ENCODE measurements around the gene BEND6. TPM values are rescaled to one million over a fixed set of nuclear protein-coding genes. Genes with fewer than 3 reads are reported as not detected.

BEND6 gene
- total and polyA plus RNA-seq, 2 of the 13 experiments (the other 11 are each of a cell fraction or from before 2014, with no cell fraction given): 0.20 to 0.21 TPM

DNA sequence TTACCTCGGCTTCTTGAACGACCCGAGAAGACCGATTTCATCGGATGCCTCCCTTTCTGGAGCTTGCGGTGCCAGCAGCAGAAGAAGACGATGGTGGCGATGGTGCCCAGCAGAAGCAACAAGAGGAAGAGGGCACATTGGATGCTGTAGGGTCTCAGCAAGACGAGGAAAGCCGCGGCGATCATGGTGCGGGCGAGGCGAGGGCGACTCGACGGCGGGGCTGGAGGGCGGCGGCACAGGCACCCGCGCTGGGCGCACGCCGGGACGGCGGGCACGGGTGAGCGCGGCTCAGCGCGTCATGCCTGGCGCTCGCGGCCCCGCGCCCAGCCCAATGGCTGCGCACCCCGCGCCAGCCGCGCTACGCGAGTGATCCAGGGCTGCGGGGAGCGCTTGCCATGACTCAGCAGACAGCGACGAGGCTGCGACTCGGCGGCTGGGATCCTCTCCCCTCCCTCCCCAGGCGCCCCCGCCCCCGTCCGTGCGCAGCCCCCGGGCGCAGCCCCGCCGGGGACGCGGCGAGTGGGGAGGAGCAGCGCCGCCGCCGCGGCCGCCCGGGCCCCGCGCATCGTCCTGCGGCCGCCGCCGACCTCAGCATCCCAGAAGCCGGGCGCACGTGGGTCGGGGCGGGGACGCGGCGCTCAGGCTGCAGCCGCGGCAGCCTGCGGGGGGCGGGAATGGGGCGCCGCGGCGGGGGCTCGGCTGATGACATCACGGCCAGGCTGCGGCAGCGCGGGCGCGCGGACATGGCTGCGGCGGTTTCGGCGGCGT, at the start of gene BEND6 (continued):
- TF ChIP-seq, protein P1, sequence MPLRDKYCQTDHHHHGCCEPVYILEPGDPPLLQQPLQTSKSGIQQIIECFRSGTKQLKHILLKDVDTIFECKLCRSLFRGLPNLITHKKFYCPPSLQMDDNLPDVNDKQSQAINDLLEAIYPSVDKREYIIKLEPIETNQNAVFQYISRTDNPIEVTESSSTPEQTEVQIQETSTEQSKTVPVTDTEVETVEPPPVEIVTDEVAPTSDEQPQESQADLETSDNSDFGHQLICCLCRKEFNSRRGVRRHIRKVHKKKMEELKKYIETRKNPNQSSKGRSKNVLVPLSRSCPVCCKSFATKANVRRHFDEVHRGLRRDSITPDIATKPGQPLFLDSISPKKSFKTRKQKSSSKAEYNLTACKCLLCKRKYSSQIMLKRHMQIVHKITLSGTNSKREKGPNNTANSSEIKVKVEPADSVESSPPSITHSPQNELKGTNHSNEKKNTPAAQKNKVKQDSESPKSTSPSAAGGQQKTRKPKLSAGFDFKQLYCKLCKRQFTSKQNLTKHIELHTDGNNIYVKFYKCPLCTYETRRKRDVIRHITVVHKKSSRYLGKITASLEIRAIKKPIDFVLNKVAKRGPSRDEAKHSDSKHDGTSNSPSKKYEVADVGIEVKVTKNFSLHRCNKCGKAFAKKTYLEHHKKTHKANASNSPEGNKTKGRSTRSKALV (CRISPR knock-in tag; IDR thresholded peaks at IDR 0.05): no peak
- TF ChIP-seq ZNF713 (CRISPR knock-in tag; IDR thresholded peaks at IDR 0.05) (no peak), ZNF839 (CRISPR knock-in tag; IDR thresholded peaks at IDR 0.05; ENCODE audit: borderline replicate concordance) (no peak), SPEN (CRISPR knock-in tag; IDR thresholded peaks at IDR 0.05; ENCODE audit: low read depth) (peak; percentile 6; the same call in 1 of the 2 replicates), ZFX (CRISPR knock-in tag; IDR thresholded peaks at IDR 0.05; ENCODE audit: low read depth) (no peak), KDM5B (CRISPR knock-in tag; IDR thresholded peaks at IDR 0.05; ENCODE audit: borderline replicate concordance) (0 out of 2 replicates have a peak, but pooled peaks have one; percentile 5), SNAPC2 (CRISPR knock-in tag; IDR thresholded peaks at IDR 0.05) (no peak), ZNF772 (CRISPR knock-in tag; IDR thresholded peaks at IDR 0.05) (no peak), ZNF777 (CRISPR knock-in tag; IDR thresholded peaks at IDR 0.05) (peak; percentile 87)
- TF ChIP-seq, protein P2, sequence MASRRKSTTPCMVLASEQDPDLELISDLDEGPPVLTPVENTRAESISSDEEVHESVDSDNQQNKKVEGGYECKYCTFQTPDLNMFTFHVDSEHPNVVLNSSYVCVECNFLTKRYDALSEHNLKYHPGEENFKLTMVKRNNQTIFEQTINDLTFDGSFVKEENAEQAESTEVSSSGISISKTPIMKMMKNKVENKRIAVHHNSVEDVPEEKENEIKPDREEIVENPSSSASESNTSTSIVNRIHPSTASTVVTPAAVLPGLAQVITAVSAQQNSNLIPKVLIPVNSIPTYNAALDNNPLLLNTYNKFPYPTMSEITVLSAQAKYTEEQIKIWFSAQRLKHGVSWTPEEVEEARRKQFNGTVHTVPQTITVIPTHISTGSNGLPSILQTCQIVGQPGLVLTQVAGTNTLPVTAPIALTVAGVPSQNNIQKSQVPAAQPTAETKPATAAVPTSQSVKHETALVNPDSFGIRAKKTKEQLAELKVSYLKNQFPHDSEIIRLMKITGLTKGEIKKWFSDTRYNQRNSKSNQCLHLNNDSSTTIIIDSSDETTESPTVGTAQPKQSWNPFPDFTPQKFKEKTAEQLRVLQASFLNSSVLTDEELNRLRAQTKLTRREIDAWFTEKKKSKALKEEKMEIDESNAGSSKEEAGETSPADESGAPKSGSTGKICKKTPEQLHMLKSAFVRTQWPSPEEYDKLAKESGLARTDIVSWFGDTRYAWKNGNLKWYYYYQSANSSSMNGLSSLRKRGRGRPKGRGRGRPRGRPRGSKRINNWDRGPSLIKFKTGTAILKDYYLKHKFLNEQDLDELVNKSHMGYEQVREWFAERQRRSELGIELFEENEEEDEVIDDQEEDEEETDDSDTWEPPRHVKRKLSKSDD (CRISPR knock-in tag; IDR thresholded peaks at IDR 0.05; ENCODE audit: low read depth): no peak
- TF ChIP-seq, protein P3, sequence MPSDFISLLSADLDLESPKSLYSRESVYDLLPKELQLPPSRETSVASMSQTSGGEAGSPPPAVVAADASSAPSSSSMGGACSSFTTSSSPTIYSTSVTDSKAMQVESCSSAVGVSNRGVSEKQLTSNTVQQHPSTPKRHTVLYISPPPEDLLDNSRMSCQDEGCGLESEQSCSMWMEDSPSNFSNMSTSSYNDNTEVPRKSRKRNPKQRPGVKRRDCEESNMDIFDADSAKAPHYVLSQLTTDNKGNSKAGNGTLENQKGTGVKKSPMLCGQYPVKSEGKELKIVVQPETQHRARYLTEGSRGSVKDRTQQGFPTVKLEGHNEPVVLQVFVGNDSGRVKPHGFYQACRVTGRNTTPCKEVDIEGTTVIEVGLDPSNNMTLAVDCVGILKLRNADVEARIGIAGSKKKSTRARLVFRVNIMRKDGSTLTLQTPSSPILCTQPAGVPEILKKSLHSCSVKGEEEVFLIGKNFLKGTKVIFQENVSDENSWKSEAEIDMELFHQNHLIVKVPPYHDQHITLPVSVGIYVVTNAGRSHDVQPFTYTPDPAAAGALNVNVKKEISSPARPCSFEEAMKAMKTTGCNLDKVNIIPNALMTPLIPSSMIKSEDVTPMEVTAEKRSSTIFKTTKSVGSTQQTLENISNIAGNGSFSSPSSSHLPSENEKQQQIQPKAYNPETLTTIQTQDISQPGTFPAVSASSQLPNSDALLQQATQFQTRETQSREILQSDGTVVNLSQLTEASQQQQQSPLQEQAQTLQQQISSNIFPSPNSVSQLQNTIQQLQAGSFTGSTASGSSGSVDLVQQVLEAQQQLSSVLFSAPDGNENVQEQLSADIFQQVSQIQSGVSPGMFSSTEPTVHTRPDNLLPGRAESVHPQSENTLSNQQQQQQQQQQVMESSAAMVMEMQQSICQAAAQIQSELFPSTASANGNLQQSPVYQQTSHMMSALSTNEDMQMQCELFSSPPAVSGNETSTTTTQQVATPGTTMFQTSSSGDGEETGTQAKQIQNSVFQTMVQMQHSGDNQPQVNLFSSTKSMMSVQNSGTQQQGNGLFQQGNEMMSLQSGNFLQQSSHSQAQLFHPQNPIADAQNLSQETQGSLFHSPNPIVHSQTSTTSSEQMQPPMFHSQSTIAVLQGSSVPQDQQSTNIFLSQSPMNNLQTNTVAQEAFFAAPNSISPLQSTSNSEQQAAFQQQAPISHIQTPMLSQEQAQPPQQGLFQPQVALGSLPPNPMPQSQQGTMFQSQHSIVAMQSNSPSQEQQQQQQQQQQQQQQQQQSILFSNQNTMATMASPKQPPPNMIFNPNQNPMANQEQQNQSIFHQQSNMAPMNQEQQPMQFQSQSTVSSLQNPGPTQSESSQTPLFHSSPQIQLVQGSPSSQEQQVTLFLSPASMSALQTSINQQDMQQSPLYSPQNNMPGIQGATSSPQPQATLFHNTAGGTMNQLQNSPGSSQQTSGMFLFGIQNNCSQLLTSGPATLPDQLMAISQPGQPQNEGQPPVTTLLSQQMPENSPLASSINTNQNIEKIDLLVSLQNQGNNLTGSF (CRISPR knock-in tag; IDR thresholded peaks at IDR 0.05): no peak
